B cell (primary cell): Measurements from ENCODE around the gene CSNK2B. TPM values are rescaled to one million over a fixed set of nuclear protein-coding genes. Genes with fewer than 3 reads are reported as not detected.
A peak's percentile ranks its signal among the peaks of the same experiment; 100 is the strongest.

Experiments used
- ATAC-seq: fragments of 200-7000 bp; cut with Tn5 transposase; one replicate; pipeline ENCODE4 v1.10.0; 2021; ENCODE audit warnings: low read depth, mild to moderate bottlenecking, moderate number of reproducible peaks, moderate library complexity
- CTCF ChIA-PET: fragments of 350-600 bp; sonication (Branson Sonifier 250); formaldehyde crosslinking; loops from one replicate; lab custom pipeline; 2021; ENCODE audit warnings: antibody characterized with exemption, inconsistent platforms; lab: Charles Lee
- POLR2A ChIA-PET: fragments of 350-600 bp; sonication (Branson Sonifier 250); formaldehyde crosslinking; loops from one replicate; lab custom pipeline; 2021; ENCODE audit warnings: antibody characterized with exemption; lab: Charles Lee
- DNase-seq: peaks from one replicate; pipeline ENCODE4 v3.0.0; 2013
- H2AFZ ChIP-seq: 2 replicates; pipeline ENCODE4 v1.6.1; 2012; ENCODE audit warnings: mild to moderate bottlenecking, low read depth, low read length; ENCODE audit not compliant: insufficient read depth, poor library complexity, severe bottlenecking
- H3K27ac ChIP-seq, 2 donors: 1 replicate in 1 of 2; 2 replicates in 1 of 2; pipeline ENCODE4 v1.5.1; 2012 to 2013; ENCODE audit warnings: low read length in 2 of 2, mild to moderate bottlenecking in 2 of 2, moderate library complexity in 1 of 2
- H3K27me3 ChIP-seq, 4 experiments: fragments of 200-600 bp in 1 of 4; sonication (generic) in 1 of 4; replicated peaks in 1 of 4; 1 replicate in 2 of 4; 2 replicates in 2 of 4; pipeline versions ENCODE4 v1.6.1 to v1.7.0; 2013 to 2016; ENCODE audit warnings: low read length in 3 of 4, mild to moderate bottlenecking in 2 of 4, mixed read lengths in 1 of 4, moderate library complexity in 1 of 4; ENCODE audit not compliant: insufficient read depth in 4 of 4, control insufficient read depth in 3 of 4; ENCODE audit errors: control extremely low read depth in 1 of 4
- H3K36me3 ChIP-seq, 2 experiments: replicated peaks in 1 of 2; 1 replicate in 1 of 2; 2 replicates in 1 of 2; pipeline versions ENCODE4 v1.6.1 to v1.7.1; 2013; ENCODE audit warnings: low read length in 1 of 2; ENCODE audit not compliant: insufficient read depth in 2 of 2, control insufficient read depth in 1 of 2; ENCODE audit errors: control extremely low read depth in 1 of 2, extremely low read depth in 1 of 2
- H3K4me1 ChIP-seq, 2 donors: fragments of 200-600 bp in 1 of 2; sonication (generic) in 1 of 2; 1 replicate in 1 of 2; 2 replicates in 1 of 2; pipeline versions ENCODE4 v1.5.1 to v1.6.1; 2013 to 2017; ENCODE audit warnings: low read length in 2 of 2; ENCODE audit not compliant: control insufficient read depth in 2 of 2, insufficient read depth in 2 of 2
- H3K4me2 ChIP-seq: replicated peaks from 2 replicates; pipeline ENCODE3; 2012; ENCODE audit warnings: mild to moderate bottlenecking, low read depth, low read length; ENCODE audit not compliant: poor library complexity, severe bottlenecking
- H3K4me3 ChIP-seq, 5 experiments: fragments of 200-600 bp in 1 of 5; sonication (generic) in 1 of 5; 1 replicate in 3 of 5; 2 replicates in 2 of 5; pipeline versions ENCODE4 v1.5.1 to v1.7.0; 2011 to 2016; ENCODE audit warnings: low read length in 4 of 5, mild to moderate bottlenecking in 4 of 5, low read depth in 2 of 5, control low read depth in 1 of 5, moderate library complexity in 1 of 5; ENCODE audit not compliant: insufficient read depth in 1 of 5; ENCODE audit errors: control extremely low read depth in 1 of 5, extremely low read depth in 1 of 5
- H3K79me2 ChIP-seq: fragments of 200-600 bp; sonication (generic); one replicate; pipeline ENCODE4 v1.6.0; 2016; ENCODE audit warnings: low read length; ENCODE audit not compliant: control insufficient read depth, insufficient read depth
- H3K9ac ChIP-seq: fragments of 200-600 bp; sonication (generic); 2 replicates; pipeline ENCODE4 v1.6.1; 2017; ENCODE audit warnings: mild to moderate bottlenecking, low read length, moderate library complexity
- H3K9me3 ChIP-seq, 3 donors: one replicate each; pipeline versions ENCODE4 v1.6.1 to v1.7.1; 2013; ENCODE audit warnings: low read length in 2 of 3; ENCODE audit not compliant: control insufficient read depth in 2 of 3, insufficient read depth in 1 of 3; ENCODE audit errors: control extremely low read depth in 1 of 3
- H4K20me1 ChIP-seq: 2 replicates; pipeline ENCODE4 v1.6.0; 2012; ENCODE audit warnings: mild to moderate bottlenecking, low read length; ENCODE audit not compliant: insufficient read depth, control insufficient read depth, poor library complexity, severe bottlenecking
- H3K27ac Mint-ChIP-seq: one replicate; pipeline ENCODE4 v1.8.0; 2021; ENCODE audit warnings: mixed read lengths
- H3K27me3 Mint-ChIP-seq: one replicate; pipeline ENCODE4 v1.8.0; 2021; ENCODE audit warnings: mixed read lengths
- H3K4me1 Mint-ChIP-seq: one replicate; pipeline ENCODE4 v1.8.0; 2021; ENCODE audit warnings: mixed read lengths
- H3K4me3 Mint-ChIP-seq: one replicate; pipeline ENCODE4 v1.8.0; 2021; ENCODE audit warnings: mixed read lengths
- H3K9me3 Mint-ChIP-seq: one replicate; pipeline ENCODE4 v1.8.0; 2022; ENCODE audit warnings: mixed read lengths; ENCODE audit not compliant: insufficient read depth
- CTCF ChIP-seq: fragments of 200-600 bp; IDR thresholded peaks from one replicate; pipeline ENCODE4 v1.8.0; 2022; ENCODE audit warnings: antibody characterized with exemption, mild to moderate bottlenecking
- EZH2 ChIP-seq: IDR thresholded peaks from 2 replicates; pipeline ENCODE4 v1.6.1; 2012; ENCODE audit warnings: borderline replicate concordance, low read depth, mild to moderate bottlenecking, moderate library complexity, low read length; ENCODE audit not compliant: insufficient read depth, poor library complexity, severe bottlenecking
- WGBS: methylation state at CpG from one replicate; pipeline ENCODE4 v1.1.5; 2013; ENCODE audit warnings: missing lambda C conversion rate; ENCODE audit not compliant: insufficient coverage; 5-methylcytosine and 5-hydroxymethylcytosine counted together
- intact Hi-C: fragments of 100-400 bp; cut with micrococcal nuclease; formaldehyde crosslinking; loops from one replicate; pipeline ENCODE4 v1.10.0; 2022
- polyA plus RNA-seq: library from polyadenylated mRNA; depleted of rRNA; stranded (reverse); fragments of >200 nt; gene quantifications from 2 replicates; pipeline ENCODE4 v1.2.3, GENCODE V29; 2012
- total RNA-seq, 2 donors: library from RNA; stranded (reverse); fragments of 120-200 nt in 1 of 2; gene quantifications; 1 replicate in 1 of 2; 2 replicates in 1 of 2; pipeline versions ENCODE4 v1.2.3 to v1.2.4, GENCODE V29; 2013 to 2022

The CSNK2B gene
- total and polyA plus RNA-seq, 2 donors (not counting 1 experiment from before 2014, with no cell fraction given) = 142 to 146 TPM

- Histone ChIP-seq H3K4me3 (peak overlapping the region; percentile 66 to 96 (median 86)), H3K4me2 (peak overlapping the region; percentile 87), H2AFZ (peak overlapping the region; percentile 76), H3K9me3 (no peaks in the 10 kb centered on the region), H3K79me2 (peaks cover 88% of the 10 kb centered on the region), H3K27ac (peak overlapping the region; percentile 97 to 98), H3K9ac (peak overlapping the region; percentile 98), H4K20me1 (peaks cover 20% of the 10 kb centered on the region), H3K27me3 (no peaks in the 10 kb centered on the region), H3K4me1 (peaks cover 22 to 29% of the 10 kb centered on the region in 2 donors), H3K36me3 (peaks cover 2 to 32% of the 10 kb centered on the region in 2 experiments)
- intact Hi-C loops = loop anchor here (1.0 to 10.0 kb wide), 9 partner anchors 7 to 1438 kb away; partner anchors contain the start of genes C6orf47, EHMT2, NEU1 and PRRC2A
- ATAC-seq (peak; percentile 69), DNase-seq (no peak)
- WGBS = under 1% methylated on average over 21 of the region's 37 CpGs
- CTCF ChIA-PET = interaction anchor here (0.7 to 2.2 kb wide), 12 partner anchors 10 to 180 kb away, joined by 3 to 9 read pairs (median 5); partner anchors contain the start of genes CSNK2B, GPANK1, LSM2 and VARS1
- H3K9me3 Mint-ChIP-seq = no peaks in the 10 kb centered on the region
- peak overlapping the region; percentile 100 for H3K27ac Mint-ChIP-seq
- H3K27me3 Mint-ChIP-seq = no peaks in the 10 kb centered on the region
- peak overlapping the region; percentile 98 for H3K4me3 Mint-ChIP-seq
- POLR2A ChIA-PET = interaction anchor here (0.5 to 3.0 kb wide), 26 partner anchors 10 to 1930 kb away, joined by 3 to 57 read pairs (median 4); partner anchors contain the start of genes ABHD16A, C6orf47, CLIC1 and CSNK2B
- H3K4me1 Mint-ChIP-seq = peaks cover 48% of the 10 kb centered on the region
- no peak for TF ChIP-seq CTCF
- no peak for TF ChIP-seq EZH2
Measured at GRCh38 chr6:31652925-31653724, 12.8 kb upstream of the CSNK2B start.
